Transverse colon (tissue), 4 donors: ENCODE results near the gene RASAL1.

Experiments
- EP300 ChIP-seq: sonication (generic); formaldehyde crosslinking; IDR thresholded peaks from one replicate; pipeline ENCODE4 v1.6.1; 2017; ENCODE audit warnings: antibody characterized with exemption, low read depth
- POLR2A ChIP-seq: fragments of 450-650 bp; IDR thresholded peaks from one replicate; pipeline ENCODE4 v1.6.1; 2016; ENCODE audit warnings: antibody characterized with exemption, mild to moderate bottlenecking, moderate library complexity
- POLR2AphosphoS5 ChIP-seq, 3 donors: sonication (generic); formaldehyde crosslinking; IDR thresholded peaks; one replicate each; pipeline ENCODE4 v1.6.1; 2016; ENCODE audit warnings: antibody characterized with exemption in 3 of 3
- TF ChIP-seq, protein P1 (sequence below), 5 experiments: fragments of 200-600 bp in 3 of 5; fragments of 450-650 bp in 2 of 5; sonication (generic) in 3 of 5; IDR thresholded peaks; 1 replicate in 2 of 5; 2 replicates in 3 of 5; pipeline ENCODE4 v1.5.1; 2016 to 2017; ENCODE audit warnings: antibody characterized with exemption in 5 of 5, inconsistent platforms in 3 of 5, mild to moderate bottlenecking in 2 of 5, moderate library complexity in 1 of 5

DNA sequence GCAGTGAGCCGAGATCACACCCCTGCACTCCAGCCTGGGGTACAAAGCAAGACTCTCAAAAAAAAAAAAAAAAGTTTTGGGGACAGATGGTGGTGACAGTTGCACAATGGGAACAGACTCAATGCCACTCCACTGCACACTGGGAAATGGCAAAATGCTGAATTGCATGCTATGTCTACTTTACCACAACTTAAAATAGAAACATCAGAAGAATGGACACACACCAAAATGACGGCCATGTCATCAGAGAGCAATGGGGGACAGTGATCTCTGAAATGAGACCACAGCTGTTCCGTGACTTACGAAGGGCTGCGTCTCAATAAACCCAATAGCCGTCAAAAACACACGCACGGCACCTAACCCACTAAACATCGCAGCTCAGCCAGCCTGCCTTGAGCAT is 36.0 kb upstream of the RASAL1 start:
- TF ChIP-seq, protein P1, sequence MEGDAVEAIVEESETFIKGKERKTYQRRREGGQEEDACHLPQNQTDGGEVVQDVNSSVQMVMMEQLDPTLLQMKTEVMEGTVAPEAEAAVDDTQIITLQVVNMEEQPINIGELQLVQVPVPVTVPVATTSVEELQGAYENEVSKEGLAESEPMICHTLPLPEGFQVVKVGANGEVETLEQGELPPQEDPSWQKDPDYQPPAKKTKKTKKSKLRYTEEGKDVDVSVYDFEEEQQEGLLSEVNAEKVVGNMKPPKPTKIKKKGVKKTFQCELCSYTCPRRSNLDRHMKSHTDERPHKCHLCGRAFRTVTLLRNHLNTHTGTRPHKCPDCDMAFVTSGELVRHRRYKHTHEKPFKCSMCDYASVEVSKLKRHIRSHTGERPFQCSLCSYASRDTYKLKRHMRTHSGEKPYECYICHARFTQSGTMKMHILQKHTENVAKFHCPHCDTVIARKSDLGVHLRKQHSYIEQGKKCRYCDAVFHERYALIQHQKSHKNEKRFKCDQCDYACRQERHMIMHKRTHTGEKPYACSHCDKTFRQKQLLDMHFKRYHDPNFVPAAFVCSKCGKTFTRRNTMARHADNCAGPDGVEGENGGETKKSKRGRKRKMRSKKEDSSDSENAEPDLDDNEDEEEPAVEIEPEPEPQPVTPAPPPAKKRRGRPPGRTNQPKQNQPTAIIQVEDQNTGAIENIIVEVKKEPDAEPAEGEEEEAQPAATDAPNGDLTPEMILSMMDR (IDR thresholded peaks at IDR 0.05): no peak
- TF ChIP-seq EP300 (no peak), POLR2A (no peak), POLR2AphosphoS5 (IDR thresholded peaks at IDR 0.05) (no peak)
